Loucy (cell line): ENCODE data around the gene ERICH6.

Experiments
- H2AFZ ChIP-seq: fragments of 200-600 bp; sonication (generic); 2 replicates; pipeline ENCODE4 v1.6.0; 2016; ENCODE audit warnings: antibody characterized with exemption, mild to moderate bottlenecking, low read length, moderate library complexity
- H3F3A ChIP-seq: fragments of 200-600 bp; 2 replicates; pipeline ENCODE4 v1.6.0; 2016; ENCODE audit warnings: antibody characterized with exemption, low read depth, mild to moderate bottlenecking
- H3K27me3 ChIP-seq: fragments of 200-600 bp; sonication (generic); 2 replicates; pipeline ENCODE4 v1.6.1; 2014; ENCODE audit warnings: low read length, mild to moderate bottlenecking; ENCODE audit not compliant: insufficient read depth, poor library complexity, severe bottlenecking
- H3K36me3 ChIP-seq: fragments of 200-600 bp; sonication (generic); 2 replicates; pipeline ENCODE4 v1.6.1; 2016; ENCODE audit warnings: low read length; ENCODE audit not compliant: insufficient read depth
- H3K4me1 ChIP-seq: fragments of 200-600 bp; sonication (generic); 2 replicates; pipeline ENCODE4 v1.5.1; 2014; ENCODE audit warnings: low read length, mild to moderate bottlenecking; ENCODE audit not compliant: insufficient read depth, poor library complexity, severe bottlenecking
- H3K4me2 ChIP-seq: fragments of 200-600 bp; sonication (generic); 2 replicates; pipeline ENCODE4 v1.6.0; 2014; ENCODE audit warnings: antibody characterized with exemption, low read length, low read depth, mild to moderate bottlenecking; ENCODE audit not compliant: poor library complexity, severe bottlenecking
- H3K4me3 ChIP-seq: fragments of 200-600 bp; sonication (generic); 2 replicates; pipeline ENCODE4 v1.5.1; 2014; ENCODE audit warnings: low read length, mild to moderate bottlenecking, mixed read lengths; ENCODE audit not compliant: poor library complexity, severe bottlenecking
- H3K79me2 ChIP-seq: fragments of 200-600 bp; sonication (generic); 2 replicates; pipeline ENCODE4 v1.6.1; 2014; ENCODE audit warnings: low read length; ENCODE audit not compliant: insufficient read depth
- H3K9ac ChIP-seq: fragments of 200-600 bp; sonication (generic); 2 replicates; pipeline ENCODE4 v1.6.0; 2014; ENCODE audit warnings: mild to moderate bottlenecking, low read depth, low read length, moderate library complexity; ENCODE audit not compliant: poor library complexity, severe bottlenecking
- H3K9me2 ChIP-seq: fragments of 200-600 bp; sonication (generic); replicated peaks from 2 replicates; pipeline ENCODE4 v1.6.1; 2016; ENCODE audit warnings: low read depth, low read length, mixed read lengths
- H3K9me3 ChIP-seq: fragments of 200-600 bp; sonication (generic); 2 replicates; pipeline ENCODE4 v1.6.1; 2014; ENCODE audit warnings: mild to moderate bottlenecking, antibody characterized with exemption, low read length, low read depth; ENCODE audit not compliant: insufficient read depth
- H4K20me1 ChIP-seq: fragments of 200-600 bp; sonication (generic); 2 replicates; pipeline ENCODE4 v1.6.0; 2014; ENCODE audit warnings: antibody characterized with exemption, low read length, mild to moderate bottlenecking; ENCODE audit not compliant: insufficient read depth, poor library complexity, severe bottlenecking
- CTCF ChIP-seq: fragments of 200-600 bp; sonication (generic); conservative IDR thresholded peaks from 2 replicates; pipeline ENCODE4 v1.5.1; 2014; ENCODE audit warnings: mild to moderate bottlenecking, antibody characterized with exemption, low read length
- EZH2phosphoT487 ChIP-seq: fragments of 200-600 bp; IDR thresholded peaks from 2 replicates; pipeline ENCODE4 v1.6.1; 2018; ENCODE audit warnings: antibody characterized with exemption, mild to moderate bottlenecking, moderate library complexity, borderline replicate concordance

Gene ERICH6

DNA sequence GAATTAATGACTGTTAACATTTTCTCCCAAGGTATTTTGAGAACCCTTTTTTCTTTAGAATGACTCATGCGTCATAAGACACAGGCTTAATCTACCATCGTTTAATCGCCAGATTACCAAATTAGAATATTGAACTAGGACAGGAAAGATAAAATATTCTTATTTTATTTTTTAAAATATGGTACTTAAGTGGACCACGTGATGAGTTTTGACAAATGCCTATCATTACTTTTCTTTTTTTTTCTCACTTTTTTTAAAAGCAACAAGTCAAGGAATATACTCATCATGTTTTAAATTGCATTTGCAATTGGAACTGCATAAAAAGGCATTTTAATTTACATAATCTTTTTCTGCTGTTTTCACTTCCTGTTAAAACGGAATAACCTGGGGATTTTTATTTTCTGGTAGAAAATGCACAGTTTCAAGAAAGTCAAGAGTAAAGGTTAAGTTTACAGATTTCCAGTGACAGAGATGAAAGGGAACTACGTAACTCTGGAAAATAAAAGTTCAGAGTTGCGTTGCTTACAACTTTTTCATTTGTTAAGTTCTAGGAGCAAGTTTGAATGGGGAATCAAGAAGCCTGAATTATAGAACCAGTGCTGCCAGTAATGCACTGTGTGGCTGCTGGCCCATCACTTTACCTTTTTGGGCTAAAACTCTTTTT, 35.6 kb upstream of the ERICH6 start:
- no peaks in the 10 kb centered on the region for H3F3A ChIP-seq
- H3K9me3 ChIP-seq, result no peaks in the 10 kb centered on the region
- H3K9ac ChIP-seq, result no peak overlapping the region
- no peak overlapping the region for H3K4me2 ChIP-seq
- no peak overlapping the region for H3K4me3 ChIP-seq
- peaks cover 24% of the 10 kb centered on the region; the same call in 1 of the 2 replicates for H3K79me2 ChIP-seq
- peaks cover 5% of the 10 kb centered on the region for H4K20me1 ChIP-seq
- no peak overlapping the region for H2AFZ ChIP-seq
- H3K9me2 ChIP-seq, result no peaks in the 10 kb centered on the region
- TF ChIP-seq CTCF, result no peak
- no peak for TF ChIP-seq EZH2phosphoT487
- H3K36me3 ChIP-seq, result peaks cover 23% of the 10 kb centered on the region; the same call in 1 of the 2 replicates
- H3K27me3 ChIP-seq, result no peaks in the 10 kb centered on the region
- no peaks in the 10 kb centered on the region for H3K4me1 ChIP-seq

DNA sequence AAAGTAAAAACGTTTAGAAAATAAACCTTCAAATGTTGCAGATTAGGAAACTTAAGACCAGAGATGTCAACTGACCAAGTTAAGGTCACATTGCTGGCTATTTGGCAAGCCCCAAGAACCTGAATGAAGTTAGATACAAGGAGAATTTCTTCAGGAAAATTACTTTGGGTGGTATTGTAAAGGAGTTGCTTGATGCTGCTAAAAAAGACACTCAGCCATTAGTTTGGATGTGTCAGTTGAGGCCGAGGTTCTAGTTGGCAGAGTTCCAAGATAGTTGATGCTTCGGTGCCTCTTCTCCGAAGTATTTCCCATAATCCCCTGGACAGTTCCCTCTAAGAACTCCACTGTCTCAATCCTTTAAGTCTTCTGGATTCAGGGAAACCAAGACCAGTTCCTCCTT, 35.0 kb upstream of the ERICH6 start:
- Histone ChIP-seq H3K4me3 (no peak overlapping the region), H3K36me3 (peaks cover 23% of the 10 kb centered on the region; the same call in 1 of the 2 replicates), H3K4me1 (peaks cover 1% of the 10 kb centered on the region), H3K4me2 (no peak overlapping the region), H3K9ac (no peak overlapping the region), H4K20me1 (peaks cover under 1% of the 10 kb centered on the region), H2AFZ (no peak overlapping the region), H3K27me3 (no peaks in the 10 kb centered on the region), H3K79me2 (peaks cover 18% of the 10 kb centered on the region; the same call in 1 of the 2 replicates), H3F3A (no peaks in the 10 kb centered on the region), H3K9me3 (no peaks in the 10 kb centered on the region), H3K9me2 (no peaks in the 10 kb centered on the region)
- TF ChIP-seq EZH2phosphoT487, result no peak
- no peak for TF ChIP-seq CTCF

GRCh38 chr3:150737874-150738679, 34.4 kb upstream of the ERICH6 start:
- Histone ChIP-seq H3K9me3 (no peaks in the 10 kb centered on the region), H3K79me2 (peaks cover 12% of the 10 kb centered on the region; the same call in 1 of the 2 replicates), H3K9me2 (no peaks in the 10 kb centered on the region), H3K9ac (no peak overlapping the region), H3F3A (no peaks in the 10 kb centered on the region), H3K4me1 (peaks cover 5% of the 10 kb centered on the region), H3K4me3 (no peak overlapping the region), H2AFZ (no peak overlapping the region), H3K27me3 (no peaks in the 10 kb centered on the region), H4K20me1 (no peaks in the 10 kb centered on the region), H3K4me2 (no peak overlapping the region), H3K36me3 (peaks cover 23% of the 10 kb centered on the region; the same call in 1 of the 2 replicates)
- TF ChIP-seq CTCF, result no peak
- no peak for TF ChIP-seq EZH2phosphoT487
